C4-2B (cell line): ENCODE measurements around the gene CDKN1A.
A peak's percentile ranks its signal among the peaks of the same experiment; 100 is the strongest.

ENCODE experiments used
- H3K27ac ChIP-seq: fragments of 450-650 bp; 2 replicates; pipeline ENCODE4 v1.5.1; 2017
- ZFX ChIP-seq: fragments of 450-650 bp; IDR thresholded peaks from 2 replicates; pipeline ENCODE4 v1.6.1; 2017
- TF ChIP-seq, protein P1 (sequence below): fragments of 450-650 bp; conservative IDR thresholded peaks from 2 replicates; pipeline ENCODE4 v1.5.1; 2017; ENCODE audit warnings: mild to moderate bottlenecking

Gene CDKN1A

DNA sequence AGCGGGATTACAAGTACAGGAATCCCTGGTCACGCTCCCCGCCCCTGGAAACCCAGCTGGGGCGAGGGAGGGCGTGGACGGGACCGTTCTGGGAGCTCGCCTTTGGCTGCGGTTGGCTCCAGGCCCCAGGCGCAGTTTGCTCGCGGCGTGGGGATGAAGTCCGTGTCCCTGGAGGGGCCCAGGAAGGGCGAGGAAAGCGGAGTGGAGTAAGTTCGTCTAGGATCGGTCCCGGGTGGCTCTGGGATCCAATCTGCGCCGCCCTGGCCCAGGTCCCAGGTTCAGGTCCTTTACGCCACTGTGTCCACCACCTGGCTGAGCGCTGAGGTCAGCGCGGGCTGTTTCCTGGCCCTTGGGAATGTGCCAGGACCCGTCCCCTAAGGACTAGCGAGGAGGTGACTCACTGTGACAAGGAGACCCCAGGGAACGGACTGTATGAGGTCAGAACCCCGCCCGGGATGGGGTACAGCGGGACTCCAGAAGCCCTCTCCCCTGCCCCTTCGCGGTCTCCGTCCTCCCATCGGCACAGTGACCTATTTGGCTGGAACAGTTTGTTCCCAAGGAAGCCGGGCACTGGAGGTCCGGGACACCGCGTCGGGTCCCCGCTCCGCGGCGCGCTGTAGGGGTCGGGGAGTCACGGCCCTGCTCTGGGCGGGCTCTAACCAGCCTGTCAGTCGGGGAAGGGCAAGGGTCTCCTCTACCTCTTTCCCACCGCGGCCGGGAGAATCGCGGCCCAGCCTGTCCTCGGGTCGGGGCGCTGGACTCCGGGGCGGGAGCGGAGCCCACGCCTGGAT is 724 bp downstream of the CDKN1A start:
- no peak for TF ChIP-seq ZFX
- TF ChIP-seq, protein P1, sequence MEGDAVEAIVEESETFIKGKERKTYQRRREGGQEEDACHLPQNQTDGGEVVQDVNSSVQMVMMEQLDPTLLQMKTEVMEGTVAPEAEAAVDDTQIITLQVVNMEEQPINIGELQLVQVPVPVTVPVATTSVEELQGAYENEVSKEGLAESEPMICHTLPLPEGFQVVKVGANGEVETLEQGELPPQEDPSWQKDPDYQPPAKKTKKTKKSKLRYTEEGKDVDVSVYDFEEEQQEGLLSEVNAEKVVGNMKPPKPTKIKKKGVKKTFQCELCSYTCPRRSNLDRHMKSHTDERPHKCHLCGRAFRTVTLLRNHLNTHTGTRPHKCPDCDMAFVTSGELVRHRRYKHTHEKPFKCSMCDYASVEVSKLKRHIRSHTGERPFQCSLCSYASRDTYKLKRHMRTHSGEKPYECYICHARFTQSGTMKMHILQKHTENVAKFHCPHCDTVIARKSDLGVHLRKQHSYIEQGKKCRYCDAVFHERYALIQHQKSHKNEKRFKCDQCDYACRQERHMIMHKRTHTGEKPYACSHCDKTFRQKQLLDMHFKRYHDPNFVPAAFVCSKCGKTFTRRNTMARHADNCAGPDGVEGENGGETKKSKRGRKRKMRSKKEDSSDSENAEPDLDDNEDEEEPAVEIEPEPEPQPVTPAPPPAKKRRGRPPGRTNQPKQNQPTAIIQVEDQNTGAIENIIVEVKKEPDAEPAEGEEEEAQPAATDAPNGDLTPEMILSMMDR, result no peak
- H3K27ac ChIP-seq, result peak overlapping the region; percentile 84

DNA sequence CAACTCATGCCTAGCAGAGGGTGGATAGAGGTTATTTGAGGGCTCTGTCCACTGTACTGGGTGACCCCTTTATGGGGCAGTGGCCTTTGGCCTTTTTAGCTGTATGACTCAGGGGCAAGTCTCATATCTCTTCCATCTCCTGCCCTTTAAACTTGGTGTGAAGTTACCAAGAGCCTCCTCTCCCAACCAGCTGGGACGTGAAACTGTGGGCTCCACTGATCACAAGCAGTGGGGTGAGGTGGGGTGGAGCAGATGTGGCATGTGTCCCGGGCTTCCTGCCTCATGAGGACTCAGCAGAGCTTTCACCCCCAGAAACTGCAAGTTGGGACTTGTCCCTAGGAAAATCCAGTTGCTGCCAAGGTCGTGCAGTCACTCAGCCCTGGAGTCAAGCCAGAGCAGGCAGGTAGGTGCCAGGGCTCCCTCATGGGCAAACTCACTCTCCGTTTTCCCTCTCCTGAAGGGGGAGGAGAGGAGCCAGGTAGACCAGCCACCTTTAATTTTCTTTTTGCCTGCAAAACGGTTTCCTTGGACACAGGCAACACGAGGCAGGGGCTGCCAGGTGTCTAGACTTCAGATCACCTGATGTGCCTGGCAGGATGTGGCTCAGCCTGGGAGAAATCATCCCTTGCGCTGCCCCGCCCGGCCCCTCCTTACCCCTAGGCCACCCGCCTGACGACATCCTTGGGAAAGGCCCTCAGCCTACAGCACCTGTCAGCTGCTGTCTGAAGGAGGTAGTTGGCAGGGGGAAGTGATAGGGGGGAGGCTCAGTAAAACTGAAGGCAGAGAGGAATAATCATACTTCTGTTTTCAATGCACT is 4.0 kb downstream of the CDKN1A start:
- H3K27ac ChIP-seq, result peak overlapping the region; percentile 80
- TF ChIP-seq, protein P1, result no peak
- no peak for TF ChIP-seq ZFX

DNA sequence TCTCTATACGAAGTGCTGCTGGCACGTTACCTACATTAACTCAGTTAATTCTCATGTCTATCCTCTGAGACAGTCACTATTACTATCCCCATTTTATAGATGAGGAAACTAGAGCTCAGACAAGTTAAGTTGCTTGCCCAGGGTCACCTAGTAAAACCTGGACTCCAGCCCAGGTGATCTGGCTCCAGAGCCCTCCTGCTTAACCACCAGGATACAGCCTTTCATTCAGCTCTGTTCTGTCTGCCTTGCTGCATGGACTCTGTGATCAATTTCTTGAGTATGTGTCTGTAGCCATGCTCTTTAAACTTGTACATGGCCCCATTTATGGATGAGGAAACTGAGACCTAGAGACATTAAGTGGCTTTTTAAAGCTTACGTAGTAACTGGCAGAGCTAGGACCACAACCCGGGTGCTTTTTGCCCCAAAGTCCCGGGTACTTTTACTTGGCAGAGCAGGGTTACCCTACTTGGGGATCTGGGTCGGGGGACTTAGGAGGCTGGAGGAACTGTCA is 4.7 kb downstream of the CDKN1A start:
- no peak for TF ChIP-seq ZFX
- TF ChIP-seq, protein P1, result no peak
- peak overlapping the region; percentile 80 for H3K27ac ChIP-seq

DNA sequence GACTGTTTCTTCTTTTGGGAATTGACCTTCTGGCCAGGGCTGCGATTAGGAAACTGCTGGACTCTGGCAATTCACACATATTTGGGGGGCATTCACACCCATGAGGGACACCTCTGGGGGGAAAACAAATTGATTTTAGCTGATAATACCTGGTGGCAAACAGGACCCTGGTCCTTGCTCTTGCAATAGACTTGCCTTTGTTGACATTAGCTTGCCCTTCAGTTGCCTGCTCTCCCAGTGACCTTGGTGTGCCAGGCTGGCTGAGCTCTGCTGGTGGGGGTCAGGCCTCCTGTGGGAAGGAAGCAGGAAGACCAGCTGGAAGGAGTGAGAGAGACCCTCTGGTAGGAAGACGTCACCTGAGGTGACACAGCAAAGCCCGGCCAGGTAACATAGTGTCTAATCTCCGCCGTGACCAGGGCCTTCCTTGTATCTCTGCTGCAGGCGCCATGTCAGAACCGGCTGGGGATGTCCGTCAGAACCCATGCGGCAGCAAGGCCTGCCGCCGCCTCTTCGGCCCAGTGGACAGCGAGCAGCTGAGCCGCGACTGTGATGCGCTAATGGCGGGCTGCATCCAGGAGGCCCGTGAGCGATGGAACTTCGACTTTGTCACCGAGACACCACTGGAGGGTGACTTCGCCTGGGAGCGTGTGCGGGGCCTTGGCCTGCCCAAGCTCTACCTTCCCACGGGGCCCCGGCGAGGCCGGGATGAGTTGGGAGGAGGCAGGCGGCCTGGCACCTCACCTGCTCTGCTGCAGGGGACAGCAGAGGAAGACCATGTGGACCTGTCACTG is 5.3 kb downstream of the CDKN1A start:
- peak overlapping the region; percentile 80 for H3K27ac ChIP-seq
- TF ChIP-seq, protein P1, result no peak
- no peak for TF ChIP-seq ZFX

DNA sequence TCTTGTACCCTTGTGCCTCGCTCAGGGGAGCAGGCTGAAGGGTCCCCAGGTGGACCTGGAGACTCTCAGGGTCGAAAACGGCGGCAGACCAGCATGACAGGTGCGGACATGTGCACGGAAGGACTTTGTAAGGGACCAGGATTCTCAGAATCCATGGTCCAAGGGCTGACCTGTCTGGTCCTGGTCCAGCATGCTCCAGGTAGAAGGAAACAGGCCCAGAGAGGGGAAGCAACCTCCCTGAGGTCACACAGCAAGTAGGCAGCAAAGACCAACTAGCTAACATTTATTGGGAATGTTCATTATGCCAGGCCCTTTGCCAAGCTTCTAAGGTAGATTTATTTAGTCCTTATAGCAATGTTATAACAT is 5.9 kb downstream of the CDKN1A start:
- H3K27ac ChIP-seq, result peak overlapping the region; percentile 80
- TF ChIP-seq ZFX, result no peak
- TF ChIP-seq, protein P1, result no peak

DNA sequence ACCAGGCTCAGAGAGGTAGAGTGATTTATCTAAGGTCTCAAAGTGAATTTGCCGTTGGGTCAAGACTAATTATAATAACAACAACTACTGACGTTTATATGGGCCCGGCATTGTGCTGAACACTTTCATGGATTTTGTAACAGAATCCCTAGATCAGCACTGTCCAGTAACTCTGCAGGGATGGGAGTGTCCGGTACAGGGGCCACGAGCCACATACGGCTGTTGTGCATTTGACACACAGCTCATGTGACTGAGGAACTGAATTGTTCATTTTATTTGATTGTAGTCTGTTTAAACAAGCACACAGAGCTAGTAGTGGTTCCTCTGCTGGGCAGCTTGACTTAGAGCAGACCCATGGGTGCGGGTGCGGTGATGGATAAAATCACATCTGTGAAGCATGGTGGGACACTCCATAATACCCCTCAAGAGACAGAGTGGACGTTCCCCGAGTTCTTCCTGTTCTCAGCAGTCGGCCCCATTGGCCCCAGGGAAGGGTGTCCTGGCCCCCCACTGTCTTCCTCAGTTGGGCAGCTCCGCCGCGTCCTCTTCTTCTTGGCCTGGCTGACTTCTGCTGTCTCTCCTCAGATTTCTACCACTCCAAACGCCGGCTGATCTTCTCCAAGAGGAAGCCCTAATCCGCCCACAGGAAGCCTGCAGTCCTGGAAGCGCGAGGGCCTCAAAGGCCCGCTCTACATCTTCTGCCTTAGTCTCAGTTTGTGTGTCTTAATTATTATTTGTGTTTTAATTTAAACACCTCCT is 6.8 kb downstream of the CDKN1A start:
- H3K27ac ChIP-seq, result no peak overlapping the region
- TF ChIP-seq ZFX, result no peak
- TF ChIP-seq, protein P1, result no peak
